Measurements from ENCODE around the gene POTEJ.
"Not testable (repeated sequence)": the region's sequence is repeated elsewhere in the genome, so short reads cannot be mapped to it uniquely, and the experiment has no call there.

POTEJ gene

GRCh38 chr2:130608276-130609001, 2.8 kb upstream of the POTEJ start:
- DNase-seq, result not testable (repeated sequence)

GRCh38 chr2:130609002-130609920, 2.0 kb upstream of the POTEJ start:
- DNase-seq, result not testable (repeated sequence)

GRCh38 chr2:130610486-130610885, 754 bp upstream of the POTEJ start:
- DNase-seq, result not testable (repeated sequence)

GRCh38 chr2:130628784-130629475, 17.7 kb downstream of the POTEJ start:
- not testable (repeated sequence) for DNase-seq

GRCh38 chr2:130638973-130639372, 27.7 kb downstream of the POTEJ start:
- not testable (repeated sequence) for DNase-seq

GRCh38 chr2:130641688-130642087, 30.4 kb downstream of the POTEJ start:
- DNase-seq, result not testable (repeated sequence)

- not testable (repeated sequence) for DNase-seq
Measured at GRCh38 chr2:130649285-130649684, 38.0 kb downstream of the POTEJ start.

- not testable (repeated sequence) for DNase-seq
Measured at GRCh38 chr2:130664506-130664905, 53.3 kb downstream of the POTEJ start.

GRCh38 chr2:130665596-130665995, 54.4 kb downstream of the POTEJ start:
- not testable (repeated sequence) for DNase-seq

GRCh38 chr2:130667516-130667915, 56.3 kb downstream of the POTEJ start:
- not testable (repeated sequence) for DNase-seq

GRCh38 chr2:130670026-130670745, 58.9 kb downstream of the POTEJ start:
- DNase-seq, result not testable (repeated sequence)

- DNase-seq, result not testable (repeated sequence)
Measured at GRCh38 chr2:130692041-130692770, 81.0 kb downstream of the POTEJ start.

- not testable (repeated sequence) for DNase-seq
Measured at GRCh38 chr2:130693474-130693873, 82.2 kb downstream of the POTEJ start.

- DNase-seq, result not testable (repeated sequence)
Measured at GRCh38 chr2:130703250-130703649, 92.0 kb downstream of the POTEJ start.
